MG63 (cell line): ENCODE results near the gene PEX3. TPM values are rescaled to one million over a fixed set of nuclear protein-coding genes. Genes with fewer than 3 reads are reported as not detected.

Source experiments
- total RNA-seq: library from RNA; depleted of rRNA; stranded (reverse); fragments of >200 nt; shearing (Covaris generic); gene quantifications from 2 replicates; pipeline ENCODE4 v1.2.3, GENCODE V29; 2014; ENCODE audit warnings: low replicate concordance; rRNA removed

PEX3 gene
- total RNA-seq, 1 experiment from 2014 or later = 13.6 TPM

Other genes starting within 250 kb of the PEX3 start
- 2.6 and 3.0 TPM in 2 replicates for gene ADAT2, start 110 bp upstream of the PEX3 start, total RNA-seq
- 45.9 and 69.0 TPM in 2 replicates for gene FUCA2, start 60.9 kb downstream of the PEX3 start, total RNA-seq
- gene PHACTR2, start 227.2 kb downstream of the PEX3 start, total RNA-seq = 23.8 and 26.2 TPM in 2 replicates